Adrenal gland (tissue), 5 donors: ENCODE results near the gene ATP11A.

Experiments
- POLR2A ChIP-seq, 2 donors: fragments of 450-650 bp; IDR thresholded peaks; one replicate each; pipeline ENCODE4 v1.6.1; 2017; ENCODE audit warnings: antibody characterized with exemption in 2 of 2, mild to moderate bottlenecking in 2 of 2, moderate library complexity in 1 of 2
- TF ChIP-seq, protein P1 (sequence below), 6 experiments: fragments of 450-650 bp in 4 of 6; fragments of 200-600 bp in 2 of 6; sonication (generic) in 1 of 6; IDR thresholded peaks; 1 replicate in 5 of 6; 2 replicates in 1 of 6; pipeline versions ENCODE4 v1.5.1 to v1.8.0; 2016 to 2021; ENCODE audit warnings: antibody characterized with exemption in 6 of 6, mild to moderate bottlenecking in 2 of 6, moderate library complexity in 1 of 6
- donor health status: DM: no; HTN: no; CAD: no.

DNA sequence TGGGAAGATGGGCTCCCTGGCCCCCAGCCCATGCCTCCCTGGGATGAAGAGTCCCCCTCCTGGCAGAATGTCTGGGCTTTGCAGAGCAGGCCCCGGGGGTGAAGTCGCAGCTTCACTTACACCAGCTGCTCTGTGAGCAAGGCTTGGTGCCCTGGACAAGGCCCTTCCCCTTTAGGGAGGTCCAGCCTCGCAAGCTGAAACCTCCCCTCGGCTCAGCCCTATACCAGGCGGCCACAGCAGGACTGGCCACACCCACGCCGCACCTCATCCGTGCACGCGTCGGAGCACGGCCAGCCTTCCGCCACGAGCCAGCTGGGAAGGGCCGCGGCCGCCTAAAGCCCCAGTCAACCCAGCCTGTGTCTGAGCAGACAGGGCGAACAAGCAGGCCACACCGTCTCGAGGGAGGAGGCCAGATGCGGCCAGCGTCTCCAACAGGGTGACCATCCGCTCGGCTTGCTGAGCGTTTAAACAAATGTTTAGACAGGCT lies 196.0 kb downstream of the ATP11A start:
- TF ChIP-seq, protein P1, sequence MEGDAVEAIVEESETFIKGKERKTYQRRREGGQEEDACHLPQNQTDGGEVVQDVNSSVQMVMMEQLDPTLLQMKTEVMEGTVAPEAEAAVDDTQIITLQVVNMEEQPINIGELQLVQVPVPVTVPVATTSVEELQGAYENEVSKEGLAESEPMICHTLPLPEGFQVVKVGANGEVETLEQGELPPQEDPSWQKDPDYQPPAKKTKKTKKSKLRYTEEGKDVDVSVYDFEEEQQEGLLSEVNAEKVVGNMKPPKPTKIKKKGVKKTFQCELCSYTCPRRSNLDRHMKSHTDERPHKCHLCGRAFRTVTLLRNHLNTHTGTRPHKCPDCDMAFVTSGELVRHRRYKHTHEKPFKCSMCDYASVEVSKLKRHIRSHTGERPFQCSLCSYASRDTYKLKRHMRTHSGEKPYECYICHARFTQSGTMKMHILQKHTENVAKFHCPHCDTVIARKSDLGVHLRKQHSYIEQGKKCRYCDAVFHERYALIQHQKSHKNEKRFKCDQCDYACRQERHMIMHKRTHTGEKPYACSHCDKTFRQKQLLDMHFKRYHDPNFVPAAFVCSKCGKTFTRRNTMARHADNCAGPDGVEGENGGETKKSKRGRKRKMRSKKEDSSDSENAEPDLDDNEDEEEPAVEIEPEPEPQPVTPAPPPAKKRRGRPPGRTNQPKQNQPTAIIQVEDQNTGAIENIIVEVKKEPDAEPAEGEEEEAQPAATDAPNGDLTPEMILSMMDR (IDR thresholded peaks at IDR 0.05), result no peak
- peak in 1 of 2 donors; percentile 72 for TF ChIP-seq POLR2A (IDR thresholded peaks at IDR 0.05)
